Activated B cell treated with CpG ODN at 0.5 μM for 24 hours (primary cell): ENCODE data around the gene ANKRD66. TPM values are rescaled to one million over a fixed set of nuclear protein-coding genes. Genes with fewer than 3 reads are reported as not detected.

ENCODE experiments used
- ATAC-seq: fragments of 200-7000 bp; cut with Tn5 transposase; one replicate; pipeline ENCODE4 v1.10.0; 2021; ENCODE audit warnings: low read depth, mild to moderate bottlenecking, moderate library complexity
- CTCF ChIA-PET: fragments of 350-600 bp; sonication (Branson Sonifier 250); formaldehyde crosslinking; loops from one replicate; lab custom pipeline; 2021; ENCODE audit warnings: antibody characterized with exemption; lab: Charles Lee
- POLR2A ChIA-PET: fragments of 350-600 bp; sonication (Branson Sonifier 250); formaldehyde crosslinking; loops from one replicate; lab custom pipeline; 2021; ENCODE audit warnings: antibody characterized with exemption; lab: Charles Lee
- DNase-seq: peaks from one replicate; pipeline ENCODE4 v3.0.0; 2022
- H3K27ac Mint-ChIP-seq: one replicate; pipeline ENCODE4 v1.8.0; 2020; ENCODE audit warnings: mixed read lengths
- H3K27me3 Mint-ChIP-seq: one replicate; pipeline ENCODE4 v1.8.0; 2021; ENCODE audit warnings: mixed read lengths
- H3K36me3 Mint-ChIP-seq: one replicate; pipeline ENCODE4 v1.8.0; 2021; ENCODE audit warnings: low read depth, mixed read lengths
- H3K4me1 Mint-ChIP-seq: one replicate; pipeline ENCODE4 v1.8.0; 2021; ENCODE audit warnings: mixed read lengths
- H3K4me3 Mint-ChIP-seq: one replicate; pipeline ENCODE4 v1.8.0; 2020; ENCODE audit warnings: mild to moderate bottlenecking, mixed read lengths
- H3K9me3 Mint-ChIP-seq: one replicate; pipeline ENCODE4 v1.8.0; 2020; ENCODE audit warnings: mixed read lengths
- CTCF ChIP-seq: fragments of 200-600 bp; IDR thresholded peaks from one replicate; pipeline ENCODE4 v1.8.0; 2022; ENCODE audit warnings: antibody characterized with exemption, mild to moderate bottlenecking
- intact Hi-C: fragments of 100-400 bp; cut with micrococcal nuclease; formaldehyde crosslinking; loops from one replicate; pipeline ENCODE4 v1.15.1; 2024
- total RNA-seq: library from RNA; stranded (reverse); gene quantifications from 2 replicates; pipeline ENCODE4 v1.2.3, GENCODE V29; 2022

Gene ANKRD66
- total RNA-seq, 1 donor from 2014 or later, result not detected

- Mint-ChIP-seq H3K36me3 (no peaks in the 10 kb centered on the region), H3K4me1 (no peaks in the 10 kb centered on the region), H3K4me3 (no peak overlapping the region), H3K27me3 (peaks cover 13% of the 10 kb centered on the region), H3K27ac (no peak overlapping the region), H3K9me3 (no peaks in the 10 kb centered on the region)
- ChIA-PET POLR2A (no interaction called here), CTCF (no interaction called here)
- intact Hi-C loops, result no loop called here
- no peak for DNase-seq
- no peak for ATAC-seq
- no peak for TF ChIP-seq CTCF
These were observed 31.6 kb upstream of the ANKRD66 start for GRCh38 chr6:46715141-46715540.

- DNase-seq (no peak), ATAC-seq (no peak)
- Mint-ChIP-seq H3K27ac (no peak overlapping the region), H3K27me3 (peaks cover 21% of the 10 kb centered on the region), H3K4me3 (no peak overlapping the region), H3K9me3 (no peaks in the 10 kb centered on the region), H3K36me3 (no peaks in the 10 kb centered on the region), H3K4me1 (no peaks in the 10 kb centered on the region)
- no peak for TF ChIP-seq CTCF
- ChIA-PET POLR2A (no interaction called here), CTCF (no interaction called here)
- intact Hi-C loops, result no loop called here
These were observed 27.6 kb upstream of the ANKRD66 start for GRCh38 chr6:46719099-46719498.

- ChIA-PET POLR2A (no interaction called here), CTCF (no interaction called here)
- Mint-ChIP-seq H3K27me3 (peaks cover 26% of the 10 kb centered on the region), H3K36me3 (no peaks in the 10 kb centered on the region), H3K4me1 (no peaks in the 10 kb centered on the region), H3K27ac (no peak overlapping the region), H3K9me3 (no peaks in the 10 kb centered on the region), H3K4me3 (no peak overlapping the region)
- TF ChIP-seq CTCF, result no peak
- intact Hi-C loops, result no loop called here
- ATAC-seq (no peak), DNase-seq (no peak)
These were observed 26.3 kb upstream of the ANKRD66 start for GRCh38 chr6:46720401-46720800.

- CTCF ChIA-PET, result no interaction called here
- H3K36me3 Mint-ChIP-seq, result no peaks in the 10 kb centered on the region
- intact Hi-C loops, result no loop called here
- TF ChIP-seq CTCF, result no peak
- H3K27me3 Mint-ChIP-seq, result peaks cover 50% of the 10 kb centered on the region
- H3K9me3 Mint-ChIP-seq, result no peaks in the 10 kb centered on the region
- peaks cover 11% of the 10 kb centered on the region for H3K4me1 Mint-ChIP-seq
- ATAC-seq, result no peak
- no peak overlapping the region for H3K4me3 Mint-ChIP-seq
- no peak overlapping the region for H3K27ac Mint-ChIP-seq
- POLR2A ChIA-PET, result no interaction called here
- no peak for DNase-seq
These were observed 16.9 kb upstream of the ANKRD66 start for GRCh38 chr6:46729787-46730326.

- ChIA-PET CTCF (no interaction called here), POLR2A (no interaction called here)
- Mint-ChIP-seq H3K27ac (no peak overlapping the region), H3K27me3 (peaks cover 53% of the 10 kb centered on the region), H3K36me3 (no peaks in the 10 kb centered on the region), H3K4me3 (no peak overlapping the region), H3K9me3 (no peaks in the 10 kb centered on the region), H3K4me1 (peaks cover 13% of the 10 kb centered on the region)
- no peak for ATAC-seq
- intact Hi-C loops, result no loop called here
- TF ChIP-seq CTCF, result no peak
- no peak for DNase-seq
These were observed 15.7 kb upstream of the ANKRD66 start for GRCh38 chr6:46730921-46731461.
